ENCODE data around the gene FLT3.
A peak's percentile ranks its signal among the peaks of the same experiment; 100 is the strongest.
"Not testable (repeated sequence)": the region's sequence is repeated elsewhere in the genome, so short reads cannot be mapped to it uniquely, and the experiment has no call there.

The FLT3 gene

DNA sequence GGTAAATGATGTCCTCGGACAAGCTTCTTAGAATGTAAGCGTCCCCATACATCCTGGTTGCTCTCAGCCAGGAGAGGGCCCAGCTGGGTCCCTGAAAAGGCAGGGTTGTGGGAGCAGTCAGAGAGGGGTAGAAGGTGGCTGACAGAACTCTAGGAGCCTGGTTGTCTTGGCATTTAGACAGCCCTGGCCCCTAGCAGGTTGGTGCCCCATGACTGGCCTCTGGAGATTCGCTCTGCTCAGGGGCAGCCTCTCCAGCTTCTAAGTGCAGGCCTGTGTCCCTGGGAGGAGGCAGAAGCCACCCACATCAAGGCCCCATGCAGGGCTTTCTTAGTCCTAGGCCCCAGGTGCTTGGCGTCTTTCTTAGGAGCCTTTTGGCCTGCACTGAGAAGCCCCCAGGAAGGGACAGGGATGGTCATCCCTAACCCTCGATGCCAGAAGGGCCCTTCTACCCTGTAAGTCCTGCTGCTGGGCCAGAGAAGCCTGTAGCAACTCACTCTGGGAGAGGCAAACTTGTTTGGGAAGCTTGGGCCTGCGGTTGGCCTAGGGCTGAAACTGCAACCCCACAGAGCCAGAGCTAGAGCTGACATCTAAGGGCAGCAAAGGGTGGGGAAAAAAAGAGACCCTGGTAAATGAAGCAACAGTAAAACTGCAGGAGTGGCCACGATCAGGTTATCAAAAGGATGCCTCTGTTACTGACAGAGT lies 128.4 kb downstream of the FLT3 start:
- no peak for DNase-seq (ENCODE audit: low spot score)

DNA sequence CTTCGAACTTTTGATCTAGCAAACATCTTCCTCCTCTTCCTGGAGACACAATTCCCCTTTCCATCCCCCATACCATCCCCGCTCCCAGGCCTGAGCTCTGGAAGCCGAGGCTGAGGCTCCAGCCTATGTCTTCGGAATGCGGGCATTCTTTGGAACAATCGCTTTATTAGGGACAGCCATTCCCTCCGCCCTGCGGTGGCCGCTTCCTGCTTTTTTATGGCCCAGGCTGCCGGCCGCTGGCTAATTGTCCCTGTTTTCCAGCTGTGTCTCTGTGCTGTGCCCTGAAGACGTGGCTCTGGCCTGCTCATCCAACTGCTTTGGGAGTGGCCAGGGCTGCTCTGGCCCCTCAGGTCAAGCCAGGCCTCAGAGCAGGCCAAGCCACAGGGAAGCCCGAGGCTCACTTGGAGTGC lies 129.1 kb downstream of the FLT3 start:
- DNase-seq (ENCODE audit: low spot score) = no peak

DNA sequence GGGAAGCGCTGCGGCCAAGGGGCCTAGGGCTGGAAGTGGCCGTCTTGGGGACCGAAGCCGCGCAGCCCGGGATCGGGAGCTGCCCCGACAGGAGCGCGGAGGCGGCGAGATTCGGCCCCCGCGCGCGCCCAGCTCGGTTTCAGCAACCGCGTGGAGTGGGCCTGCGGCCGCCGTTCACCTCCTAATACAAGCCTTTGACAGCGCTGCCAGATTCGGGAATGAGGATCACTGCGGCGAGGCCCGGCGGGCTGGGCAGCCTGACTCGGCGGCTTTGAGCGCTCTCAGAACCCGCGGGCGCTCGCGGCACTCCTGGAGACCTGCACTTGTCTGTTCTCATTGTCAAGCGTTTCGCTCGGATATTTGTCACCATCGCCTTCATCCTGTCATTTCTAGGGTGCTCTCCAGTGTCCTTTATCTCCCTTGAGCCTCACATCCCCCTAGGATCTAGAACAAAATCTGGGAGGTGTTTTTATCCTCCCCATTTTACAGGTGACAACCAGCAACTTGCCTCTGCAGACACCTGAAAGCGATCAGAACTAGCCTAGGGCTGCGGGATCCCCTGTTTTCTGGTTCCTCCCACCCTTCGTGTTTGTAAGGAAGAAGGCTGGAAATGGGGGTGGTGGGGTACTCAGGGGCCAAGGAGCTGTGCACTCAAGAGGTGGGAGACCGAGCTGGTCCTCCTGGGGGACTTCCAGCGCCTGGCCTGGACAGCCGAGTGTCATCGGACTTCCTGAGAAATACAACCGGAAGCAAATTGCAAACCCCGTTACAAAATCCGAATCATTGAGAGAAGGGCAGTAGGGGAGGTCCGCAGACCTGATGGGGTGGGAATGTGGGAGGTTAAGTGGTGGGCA lies 129.8 kb downstream of the FLT3 start:
- no peak for DNase-seq (ENCODE audit: low spot score)

DNA sequence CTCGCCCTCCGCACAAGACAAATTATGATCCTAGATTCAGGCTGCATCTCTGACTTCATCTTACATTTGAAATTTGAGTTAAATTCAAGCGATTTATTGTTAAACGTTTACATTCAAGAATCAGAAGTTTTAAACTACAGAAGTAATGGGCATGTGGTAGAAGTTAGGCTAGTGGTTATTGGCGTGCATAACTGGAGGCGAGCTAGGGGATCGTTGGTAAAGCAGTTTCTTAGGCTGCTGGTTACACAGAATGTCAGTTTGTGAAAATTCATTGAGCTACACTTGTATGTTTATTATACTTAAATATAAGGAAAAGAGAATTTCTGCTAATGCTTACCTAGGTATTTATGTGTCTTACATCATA lies 130.5 kb downstream of the FLT3 start:
- DNase-seq (ENCODE audit: low spot score) = no peak

DNA sequence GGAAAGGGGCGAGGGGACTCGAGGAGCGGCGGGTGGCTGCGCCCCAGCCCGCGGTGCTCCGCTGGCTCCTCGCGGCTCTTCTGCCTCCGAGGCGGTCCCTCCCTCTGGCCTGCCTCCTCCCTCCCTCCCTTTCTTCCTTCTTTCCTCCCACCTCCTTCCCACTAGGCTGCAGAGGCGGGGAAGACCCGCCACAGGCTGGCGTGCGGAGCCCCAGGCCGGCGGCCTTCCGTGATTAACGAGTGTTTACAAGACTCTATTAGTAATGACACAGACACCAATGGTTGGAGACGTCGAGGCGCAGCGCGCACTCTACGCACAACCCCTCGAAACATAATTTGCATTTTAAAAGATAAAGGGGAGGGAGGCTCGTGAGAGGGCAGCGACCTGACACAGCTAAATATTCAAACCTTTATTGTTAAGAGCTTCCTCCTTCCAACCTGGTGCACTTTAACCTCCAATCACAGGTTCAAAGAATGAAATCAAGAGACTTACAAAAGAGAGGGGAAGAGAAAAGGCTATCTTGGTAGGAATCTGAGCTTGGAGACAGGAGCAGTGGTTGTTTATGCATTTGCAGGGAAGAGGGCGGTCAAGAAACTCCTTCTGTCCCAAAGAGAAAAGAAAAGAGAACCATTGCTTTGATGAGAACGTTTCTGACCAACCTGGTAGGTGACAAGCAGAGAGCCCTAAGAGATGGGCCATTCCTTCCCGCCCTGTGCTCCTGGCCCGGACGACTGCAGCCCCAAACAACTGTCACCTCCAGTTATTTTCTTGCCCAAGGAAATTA lies 131.1 kb downstream of the FLT3 start, which contains the start of gene CDX2:
TSS of gene CDX2 (minus strand) at position 234 of the 784 bp plus-strand sequence. CDS start 309 bp downstream, outside the sequence.
- DNase-seq (ENCODE audit: low spot score) = peak; percentile 78

DNA sequence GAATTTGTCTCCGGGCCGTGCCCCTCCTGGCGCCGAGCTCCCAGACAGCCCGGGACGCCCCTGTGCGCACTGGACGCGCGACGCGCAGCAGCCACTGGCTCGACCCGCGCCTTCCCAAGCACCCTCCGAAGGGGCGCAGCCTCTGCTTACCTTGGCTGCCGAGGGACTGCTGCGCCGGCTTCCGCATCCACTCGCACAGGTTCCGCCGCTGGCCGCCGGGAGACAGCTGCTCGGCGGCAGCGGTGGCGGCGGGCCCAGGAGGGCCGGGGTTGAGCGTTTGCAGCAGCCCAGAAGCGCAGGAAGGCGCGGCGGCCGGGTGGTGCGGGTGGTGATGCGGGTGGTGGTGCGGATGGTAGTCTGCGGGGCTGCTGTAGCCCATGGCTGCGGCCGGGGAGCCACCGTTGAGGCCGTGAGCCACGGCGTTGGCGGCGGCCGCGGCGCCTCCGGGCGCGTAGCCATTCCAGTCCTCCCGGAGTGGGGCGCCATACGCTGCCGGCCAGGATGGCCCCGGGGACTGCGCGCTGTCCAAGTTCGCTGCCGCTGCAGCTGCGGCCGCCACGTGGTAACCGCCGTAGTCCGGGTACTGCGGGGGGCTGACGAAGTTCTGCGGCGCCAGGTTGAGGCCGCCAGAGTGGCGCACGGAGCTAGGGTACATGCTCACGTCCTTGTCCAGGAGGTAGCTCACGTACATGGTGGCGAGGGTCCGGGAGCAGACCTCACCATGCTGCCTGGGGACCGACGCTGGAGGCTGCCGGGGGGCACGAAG lies 131.9 kb downstream of the FLT3 start:
- peak; percentile 58 for DNase-seq (ENCODE audit: low spot score)

DNA sequence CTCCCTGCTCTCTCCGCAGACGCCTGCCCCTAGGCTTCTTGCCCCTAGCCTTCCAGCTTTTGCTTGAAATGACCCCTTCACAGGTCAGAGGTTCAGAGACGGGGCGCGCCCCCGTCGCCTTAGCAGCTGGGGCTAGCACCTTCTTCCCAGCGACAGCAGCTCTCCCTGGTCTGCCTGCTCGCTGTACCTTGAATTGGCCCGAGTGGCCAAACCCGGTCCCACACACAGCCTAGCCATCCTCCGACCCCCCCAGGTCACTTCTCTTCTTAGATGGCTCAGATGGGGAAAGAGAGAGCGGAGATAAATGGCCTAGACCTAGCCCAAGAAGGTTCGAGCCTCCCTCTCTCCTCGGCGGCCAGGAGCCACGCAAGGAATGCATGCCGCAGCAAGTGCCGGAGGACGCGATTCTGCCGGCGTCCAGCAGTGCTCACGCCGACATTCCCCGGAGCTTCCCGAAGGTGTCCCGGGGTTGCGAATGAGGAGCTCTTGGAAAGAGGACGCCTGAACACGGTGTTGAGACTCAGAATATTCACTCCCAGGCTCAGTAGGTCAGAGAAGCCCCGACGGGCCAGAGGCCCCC lies 132.6 kb downstream of the FLT3 start:
- DNase-seq (ENCODE audit: low spot score) = peak; percentile 35

DNA sequence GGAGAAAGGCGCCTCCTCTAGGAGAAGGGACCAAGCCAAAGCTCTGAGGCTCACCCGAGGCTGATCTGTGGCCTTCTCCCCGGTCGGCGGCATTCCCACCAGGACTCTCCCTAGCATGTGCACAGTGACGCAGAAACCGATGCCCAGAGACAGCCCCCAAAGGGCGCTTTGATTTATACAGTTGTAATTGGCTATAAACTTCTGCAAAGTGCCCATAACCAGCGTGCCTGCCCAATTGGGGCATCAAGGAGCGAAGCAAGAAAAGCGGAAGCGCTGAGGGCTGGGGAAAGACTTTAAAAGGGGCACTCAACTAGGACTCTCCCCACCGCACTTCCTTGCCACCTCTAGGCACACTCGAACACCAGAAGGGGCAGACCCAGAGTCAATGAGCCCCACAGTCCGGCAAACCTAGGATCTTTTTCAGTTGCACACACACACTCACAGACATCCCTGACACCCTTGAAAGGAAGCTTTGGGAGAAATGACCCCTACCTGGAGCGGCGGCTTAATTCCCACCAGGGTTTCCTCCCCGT lies 133.1 kb downstream of the FLT3 start:
- DNase-seq (ENCODE audit: low spot score) = peak; percentile 68

DNA sequence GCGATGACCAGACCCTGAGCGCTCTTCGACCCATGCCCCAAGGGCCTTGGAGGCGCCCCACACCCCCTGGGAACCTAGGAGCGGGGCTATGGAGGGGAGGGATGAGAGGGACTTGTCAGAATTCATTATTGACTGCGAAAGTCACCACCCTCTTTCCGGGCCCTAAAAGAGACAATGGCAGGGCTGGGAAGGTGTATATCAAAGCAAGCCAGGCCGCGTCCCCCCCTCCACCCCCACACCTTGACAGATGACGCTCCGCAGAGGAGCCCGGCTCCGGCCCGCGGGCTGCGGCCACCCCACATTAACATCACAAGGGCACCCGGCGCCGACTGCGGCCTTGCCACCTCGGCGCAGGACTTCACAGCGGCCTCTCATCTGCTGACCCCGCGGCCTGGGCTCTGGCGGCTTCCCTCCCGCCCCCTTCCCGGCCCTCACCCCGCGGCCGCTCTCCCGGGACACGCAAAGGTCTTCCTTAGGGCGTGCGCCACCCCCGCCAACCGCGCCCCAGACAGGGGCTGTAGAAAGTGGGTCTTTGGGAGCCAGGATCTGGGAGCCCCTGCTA lies 133.7 kb downstream of the FLT3 start:
- DNase-seq (ENCODE audit: low spot score) = peak; percentile 94

DNA sequence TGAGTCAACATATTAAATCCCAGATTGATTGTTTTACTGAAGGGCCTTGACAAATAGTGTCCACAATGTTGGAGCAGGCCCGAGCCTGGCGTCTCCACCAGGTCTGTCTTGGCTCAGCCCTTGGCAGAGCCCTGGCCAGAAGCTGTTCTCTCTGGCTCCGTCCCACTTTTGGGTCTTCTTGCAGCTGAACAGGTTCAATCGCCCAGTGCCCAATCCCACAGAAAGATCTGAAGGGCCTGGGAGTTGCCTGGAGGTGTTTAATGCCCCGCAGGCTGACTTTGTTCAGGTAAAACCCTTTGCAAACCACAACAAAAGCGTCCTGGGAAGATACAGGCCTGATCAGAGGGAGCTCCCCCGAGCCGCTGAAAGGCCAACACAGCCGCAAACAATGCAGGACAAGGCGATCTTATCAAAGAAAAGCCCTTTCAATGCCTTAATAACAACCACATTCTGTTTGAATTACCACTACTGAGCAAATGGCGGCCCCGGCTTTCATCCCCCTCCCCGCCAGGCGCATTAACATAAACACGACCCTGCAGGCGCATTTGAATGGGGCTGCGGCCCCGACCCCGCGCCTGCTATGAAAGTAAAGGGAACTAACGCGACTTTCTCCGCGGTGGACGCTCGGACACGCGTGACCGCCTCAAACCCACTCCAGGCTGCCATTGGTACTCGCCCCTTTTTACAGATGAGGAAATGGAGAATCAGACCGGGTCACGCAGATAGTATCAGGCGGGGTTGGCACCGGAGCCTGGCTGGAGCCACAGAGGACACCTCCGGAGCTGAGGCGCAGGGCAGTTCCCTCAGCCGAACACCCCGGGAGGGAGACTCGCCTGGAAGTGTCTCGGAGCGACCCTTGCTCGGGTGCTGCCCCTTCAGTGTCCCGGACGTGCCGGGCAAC lies 134.4 kb downstream of the FLT3 start:
- DNase-seq (ENCODE audit: low spot score) = peak; percentile 99

DNA sequence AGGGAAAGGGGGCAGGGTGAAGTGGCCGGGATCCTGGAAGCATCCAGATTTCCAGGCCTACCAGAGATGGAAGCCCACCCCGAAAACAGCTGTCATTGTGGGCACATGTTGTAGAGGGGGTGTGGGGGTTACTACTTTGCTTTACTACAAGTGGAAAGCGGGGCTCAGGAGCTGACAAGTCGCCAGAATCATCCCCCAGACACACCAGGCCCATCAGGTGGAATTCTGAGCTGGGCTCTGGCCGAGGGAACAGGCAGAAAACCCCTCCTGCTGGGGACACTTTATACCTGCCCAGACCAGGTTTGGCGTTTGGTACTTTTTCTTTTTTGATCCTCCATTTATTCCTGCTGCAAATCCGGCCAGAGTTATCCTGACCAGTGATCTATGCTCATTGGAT lies 135.0 kb downstream of the FLT3 start:
- DNase-seq (ENCODE audit: low spot score) = no peak

DNA sequence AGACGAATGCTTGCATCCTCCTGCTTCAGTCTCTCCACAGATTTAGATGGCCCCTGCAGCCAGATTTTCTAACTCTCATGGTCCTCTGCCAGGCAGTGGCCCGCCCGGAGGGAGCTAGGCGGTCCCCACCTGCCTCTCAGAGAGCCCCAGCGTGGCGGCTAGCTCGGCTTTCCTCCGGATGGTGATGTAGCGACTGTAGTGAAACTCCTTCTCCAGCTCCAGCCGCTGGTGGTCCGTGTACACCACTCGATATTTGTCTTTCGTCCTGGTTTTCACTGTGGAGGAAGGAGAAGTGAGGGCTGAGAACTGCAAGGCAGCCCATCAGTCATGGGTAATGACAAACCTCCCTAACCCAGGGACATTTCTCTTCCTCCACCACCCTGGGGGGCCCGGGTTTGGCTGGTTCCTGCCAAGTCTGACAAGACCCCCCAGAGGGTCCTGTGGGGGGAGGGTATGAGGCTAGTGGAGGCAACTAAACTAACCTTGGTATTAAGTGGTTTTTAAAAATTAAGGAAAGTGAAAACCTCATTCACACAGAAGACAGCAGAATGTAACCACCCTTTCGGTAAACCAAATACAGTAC lies 135.5 kb downstream of the FLT3 start:
- DNase-seq (ENCODE audit: low spot score) = no peak

DNA sequence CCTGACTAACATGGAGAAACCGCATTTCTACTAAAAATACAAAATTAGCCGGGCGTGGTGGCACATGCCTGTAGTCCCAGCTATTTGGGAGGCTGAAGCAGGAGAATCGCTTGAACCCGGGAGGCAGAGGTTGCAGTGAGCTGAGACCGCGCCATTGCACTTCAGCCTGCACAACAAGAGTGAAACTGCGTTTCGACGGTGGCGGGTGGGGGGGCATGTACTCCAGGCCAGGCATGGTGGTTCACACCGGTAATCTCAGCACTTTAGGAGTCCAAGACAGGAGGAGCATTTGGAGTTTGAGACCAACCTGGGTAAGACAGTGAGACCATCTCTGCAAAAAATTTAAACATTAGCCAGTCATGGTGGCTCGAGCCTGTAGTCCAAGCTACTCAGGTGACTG lies 136.2 kb downstream of the FLT3 start:
- not testable (repeated sequence) for DNase-seq (ENCODE audit: low spot score)

DNA sequence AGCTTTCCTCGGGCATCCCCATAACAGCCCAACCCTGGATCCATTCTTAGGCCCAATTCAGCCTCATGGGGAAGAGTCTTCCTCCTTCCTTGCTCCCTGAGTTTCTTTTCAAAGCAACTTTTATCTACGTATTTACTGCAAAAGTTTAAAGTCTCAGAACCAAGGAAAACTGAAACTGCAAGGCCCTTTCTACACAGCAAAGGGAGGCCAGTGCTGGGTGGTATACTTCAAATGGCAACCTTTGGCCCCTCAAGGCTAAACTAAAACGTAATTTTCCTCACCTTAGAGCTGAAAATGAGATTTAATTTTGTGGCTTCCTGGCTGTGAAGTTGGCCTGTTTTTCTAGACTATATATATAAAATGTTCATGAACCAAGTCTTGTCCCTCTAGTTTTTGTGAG lies 136.9 kb downstream of the FLT3 start:
- no peak for DNase-seq (ENCODE audit: low spot score)

DNA sequence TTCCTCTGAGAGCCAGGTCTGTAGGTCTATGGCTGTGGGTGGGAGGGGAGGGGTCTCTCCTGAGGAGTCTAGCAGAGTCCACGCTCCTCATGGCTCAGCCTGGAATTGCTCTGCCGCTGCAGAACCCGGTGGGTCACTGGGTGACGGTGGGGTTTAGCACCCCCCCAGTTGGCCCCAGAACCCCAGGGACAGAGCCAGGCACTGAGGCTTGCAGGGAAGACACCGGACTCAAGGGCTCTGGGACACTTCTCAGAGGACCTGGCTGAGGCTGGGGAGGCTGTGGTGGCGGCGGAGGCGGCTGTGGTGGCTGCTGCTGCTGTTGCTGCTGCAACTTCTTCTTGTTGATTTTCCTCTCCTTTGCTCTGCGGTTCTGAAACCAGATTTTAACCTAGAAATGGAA lies 137.4 kb downstream of the FLT3 start:
- DNase-seq (ENCODE audit: low spot score) = no peak

DNA sequence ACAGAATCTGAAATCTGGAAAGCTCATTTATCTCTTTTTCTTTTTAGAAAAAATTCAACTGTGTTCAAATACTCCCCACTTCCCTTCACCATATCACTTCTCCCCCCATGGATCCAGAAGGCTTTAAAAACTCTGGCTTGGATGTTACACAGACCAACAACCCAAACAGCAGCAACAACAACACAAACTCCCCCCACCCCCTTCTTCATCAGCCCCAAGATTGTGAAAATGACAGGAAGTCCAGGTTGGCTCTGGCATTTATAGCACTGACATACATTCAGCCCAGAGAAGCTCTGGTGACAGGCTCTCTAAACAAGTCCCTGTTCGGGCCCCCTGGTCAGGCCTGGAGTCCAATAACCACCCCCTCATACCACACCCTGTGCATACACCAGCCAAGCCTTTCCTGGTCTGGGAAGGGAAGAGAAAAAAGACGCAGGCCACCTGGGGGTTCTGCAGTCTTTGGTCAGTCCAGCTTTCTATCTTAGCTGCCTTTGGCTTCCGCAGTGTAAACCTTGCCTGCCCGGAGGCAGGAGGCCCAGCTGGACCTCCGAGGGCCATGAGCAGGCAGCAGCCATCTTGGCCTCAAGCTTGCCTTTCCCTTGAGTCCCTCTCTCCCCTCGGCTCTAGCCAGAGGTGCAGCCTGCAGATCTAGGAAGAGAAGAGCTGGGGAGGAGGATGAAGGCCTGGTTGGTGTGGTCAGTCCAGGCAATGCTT lies 138.1 kb downstream of the FLT3 start:
- peak; percentile 74 for DNase-seq (ENCODE audit: low spot score)

DNA sequence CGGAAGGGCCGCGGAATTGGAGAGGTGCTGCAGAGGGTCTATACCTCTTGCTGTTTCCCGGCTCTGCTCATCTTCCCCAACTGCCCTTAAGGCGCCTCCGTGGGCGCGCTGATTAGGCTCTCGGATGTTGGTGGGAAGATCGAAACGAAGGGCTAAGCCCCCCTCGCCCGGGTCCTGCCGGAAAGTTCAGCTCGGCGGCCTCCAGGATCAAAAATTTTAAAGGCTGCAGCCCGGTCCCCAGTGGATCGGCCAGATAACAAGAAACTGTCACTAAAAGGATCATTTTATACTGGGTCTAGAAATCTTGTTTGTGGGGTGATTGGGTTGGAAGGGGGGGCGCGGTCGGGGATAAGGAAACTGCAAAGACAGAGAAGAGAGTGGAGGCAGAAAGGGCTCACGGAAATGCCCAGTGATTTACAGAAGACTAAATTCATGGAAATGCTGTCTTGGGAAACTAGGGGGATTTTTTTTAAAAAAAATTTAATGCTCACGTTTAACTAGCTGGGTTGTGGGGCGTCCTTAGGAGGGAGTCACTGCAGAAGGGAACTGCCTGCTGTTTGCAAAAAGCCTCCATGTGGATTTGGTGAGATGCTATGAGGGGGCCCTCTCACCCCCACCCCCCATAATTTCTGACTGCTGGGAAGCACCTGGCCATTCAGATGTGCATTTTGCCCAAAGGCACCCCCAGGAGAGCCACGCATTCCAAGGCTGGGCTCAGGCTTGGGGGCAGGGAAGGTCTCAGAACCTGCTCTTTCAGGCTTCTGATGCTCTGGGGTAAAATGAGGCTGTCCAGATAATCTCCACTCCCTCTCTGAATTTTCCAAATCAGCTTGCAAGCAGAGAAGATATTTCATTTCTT lies 138.9 kb downstream of the FLT3 start:
- no peak for DNase-seq (ENCODE audit: low spot score)

All from SW480 (cell line).